ENCODE measurements around the gene C9orf72.

GRCh38 chr9:27534131-27534530, 39.1 kb downstream of the C9orf72 start:
- TF ChIP-seq ZBTB1 (CRISPR knock-in tag; IDR thresholded peaks at IDR 0.05; ENCODE audit: borderline replicate concordance) (no peak), ARHGAP35 (CRISPR knock-in tag; IDR thresholded peaks at IDR 0.05; ENCODE audit: borderline replicate concordance) (no peak), CTCF (CRISPR knock-in tag; IDR thresholded peaks at IDR 0.05) (no peak), ZNF570 (CRISPR knock-in tag; IDR thresholded peaks at IDR 0.05; ENCODE audit: borderline replicate concordance) (no peak), ELF4 (CRISPR knock-in tag; IDR thresholded peaks at IDR 0.05; ENCODE audit: borderline replicate concordance) (no peak), ZNF354B (CRISPR knock-in tag; IDR thresholded peaks at IDR 0.05) (no peak)

All from HepG2 (cell line).